Umbilical cord (tissue), 2 donors: ENCODE data around the gene TMEM108. TPM values are rescaled to one million over a fixed set of nuclear protein-coding genes. Genes with fewer than 3 reads are reported as not detected.
A peak's percentile ranks its signal among the peaks of the same experiment; 100 is the strongest.

ENCODE experiments used
- DNase-seq: peaks from one replicate; pipeline ENCODE4 v3.0.0-alpha.2; 2015; ENCODE audit warnings: low spot score
- total RNA-seq: library from RNA; depleted of rRNA; stranded (reverse); fragments of >200 nt; gene quantifications from one replicate; pipeline ENCODE4 v1.2.3, GENCODE V29; 2014; ENCODE audit warnings: low replicate concordance; ENCODE audit not compliant: insufficient read depth

TMEM108 gene
- total RNA-seq, 1 donor from 2014 or later: 6.0 TPM

GRCh38 chr3:133054586-133054985 lies 16.4 kb downstream of the TMEM108 start:
- no peak for DNase-seq

GRCh38 chr3:133055339-133055738 lies 17.1 kb downstream of the TMEM108 start:
- DNase-seq: no peak

- DNase-seq: no peak
Measured at GRCh38 chr3:133058243-133058642, 20.1 kb downstream of the TMEM108 start.

- DNase-seq: no peak
Measured at GRCh38 chr3:133058831-133059230, 20.6 kb downstream of the TMEM108 start.

- DNase-seq: no peak
Measured at GRCh38 chr3:133065193-133065961, 27.2 kb downstream of the TMEM108 start.

DNA sequence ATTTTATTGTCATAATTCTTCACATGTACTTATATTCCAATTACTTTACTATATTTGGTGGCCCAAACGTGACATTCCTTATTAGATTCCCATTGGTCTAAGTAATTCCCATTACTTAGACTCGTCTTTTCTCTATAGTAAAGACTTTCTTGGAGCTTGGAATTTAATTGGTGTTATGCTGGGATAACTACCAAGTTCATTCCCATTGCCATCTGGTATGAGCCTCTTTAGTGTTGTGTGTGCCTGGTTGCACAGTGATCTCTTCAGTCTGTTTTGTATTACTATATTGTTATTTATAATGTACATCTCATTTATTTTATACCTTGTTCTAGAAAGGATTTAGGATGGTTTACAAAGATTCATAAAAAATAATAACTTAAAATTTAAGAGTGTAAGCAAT lies 27.8 kb downstream of the TMEM108 start:
- no peak for DNase-seq

GRCh38 chr3:133069556-133070286 lies 31.5 kb downstream of the TMEM108 start:
- no peak for DNase-seq

- DNase-seq: no peak
Measured at GRCh38 chr3:133074977-133075376, 36.8 kb downstream of the TMEM108 start.

- no peak for DNase-seq
Measured at GRCh38 chr3:133077688-133078087, 39.5 kb downstream of the TMEM108 start.

DNA sequence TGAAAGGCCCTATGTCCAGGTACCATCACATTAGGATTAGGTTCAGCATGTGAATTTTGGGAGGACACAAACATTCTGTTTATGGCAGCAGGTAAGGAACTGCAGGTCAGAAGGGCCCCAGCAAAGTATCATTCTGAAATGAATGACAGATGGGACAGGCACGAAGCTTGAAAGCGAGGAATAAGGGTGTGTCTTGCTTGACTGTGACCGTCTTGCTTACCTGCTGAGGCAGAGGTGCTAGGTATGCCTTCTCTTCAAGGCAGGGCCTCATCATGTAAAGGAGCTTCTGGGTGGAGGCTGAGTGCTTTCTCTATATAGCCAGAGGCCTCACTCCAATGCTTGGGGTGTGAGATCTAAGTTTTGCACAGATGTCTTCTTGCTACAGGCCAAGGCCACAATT lies 41.4 kb downstream of the TMEM108 start:
- DNase-seq: no peak

DNA sequence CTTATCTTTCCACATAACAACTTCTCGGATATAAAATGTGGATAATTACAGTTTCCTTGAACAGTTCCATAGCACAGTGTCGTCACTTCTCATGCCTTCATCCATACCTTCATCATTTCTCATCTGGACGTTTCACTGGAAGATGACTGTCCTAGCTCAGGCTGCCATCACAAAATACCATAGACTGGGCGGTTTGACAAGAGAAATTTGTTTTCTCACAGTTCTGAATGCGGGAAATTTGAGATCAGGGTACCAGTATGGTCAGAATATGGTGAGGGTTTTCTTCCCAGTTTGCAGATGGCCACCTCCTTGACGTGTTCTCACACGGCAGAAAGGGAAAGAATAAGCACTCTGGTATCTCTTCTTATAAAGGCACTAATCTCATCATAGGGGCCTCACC lies 42.8 kb downstream of the TMEM108 start:
- DNase-seq: no peak

- DNase-seq: no peak
Measured at GRCh38 chr3:133083395-133083794, 45.2 kb downstream of the TMEM108 start.

GRCh38 chr3:133089906-133090485 lies 51.8 kb downstream of the TMEM108 start:
- DNase-seq: no peak

DNA sequence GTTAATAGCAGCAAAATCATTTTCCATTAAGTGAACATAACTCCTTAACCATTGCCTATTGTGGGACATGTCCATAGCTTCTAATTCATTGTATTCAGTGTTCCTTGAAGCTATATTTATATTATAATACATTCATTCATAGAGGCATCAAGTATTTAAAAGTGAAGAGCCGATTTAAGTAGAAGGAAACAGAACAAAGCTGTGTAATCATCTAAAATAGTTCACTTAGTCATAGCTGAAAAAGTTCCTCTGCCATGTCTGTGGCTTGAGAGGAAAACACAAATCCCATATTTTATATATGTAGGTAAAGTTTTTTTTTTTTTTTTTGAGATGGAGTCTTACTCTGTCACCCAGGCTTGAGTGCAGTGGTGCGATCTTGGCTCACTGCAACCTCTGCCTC lies 54.5 kb downstream of the TMEM108 start:
- no peak for DNase-seq

GRCh38 chr3:133093366-133093765 lies 55.2 kb downstream of the TMEM108 start:
- DNase-seq: no peak

- no peak for DNase-seq
Measured at GRCh38 chr3:133096900-133097613, 58.9 kb downstream of the TMEM108 start.

GRCh38 chr3:133103706-133104105 lies 65.5 kb downstream of the TMEM108 start:
- DNase-seq: no peak

DNA sequence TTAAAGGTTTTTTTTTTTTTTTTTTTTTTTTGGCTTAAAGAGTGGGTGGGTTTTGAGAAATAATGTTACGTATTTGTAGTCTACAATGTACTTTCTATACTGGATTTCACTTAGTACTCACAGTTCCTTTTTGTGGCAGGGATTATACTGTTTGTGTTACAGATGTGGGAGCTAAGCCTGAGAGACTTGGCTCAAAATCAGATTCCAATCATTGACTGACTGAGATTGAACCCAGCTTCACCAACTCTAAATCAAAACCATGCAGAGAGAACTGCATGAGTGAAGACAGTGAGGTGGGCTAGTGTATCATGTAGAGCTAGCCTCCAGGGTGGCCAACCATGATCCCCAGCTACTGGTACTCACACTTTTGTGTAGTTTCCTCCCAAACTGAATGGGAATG lies 68.0 kb downstream of the TMEM108 start:
- DNase-seq: no peak

- peak; percentile 36 for DNase-seq
Measured at GRCh38 chr3:133112666-133113065, 74.5 kb downstream of the TMEM108 start.

DNA sequence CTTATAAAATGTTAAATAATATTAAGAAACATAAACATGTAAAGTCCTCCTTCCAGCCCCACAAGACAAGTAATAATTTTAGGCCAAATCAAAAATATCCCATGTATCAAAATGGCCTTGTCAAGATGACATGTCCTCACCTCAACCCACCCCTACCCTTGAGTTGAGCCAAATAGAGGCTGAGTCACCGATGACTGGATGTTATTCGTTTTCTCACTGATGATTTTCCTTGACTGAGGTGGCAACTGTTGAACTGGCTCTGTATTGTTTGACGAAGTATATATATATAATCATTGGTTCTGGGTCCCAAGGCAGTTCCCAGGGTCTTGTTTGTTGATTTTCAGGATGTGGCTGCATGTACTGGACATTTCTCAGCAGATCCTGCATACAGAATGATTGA lies 75.3 kb downstream of the TMEM108 start:
- DNase-seq: no peak

DNA sequence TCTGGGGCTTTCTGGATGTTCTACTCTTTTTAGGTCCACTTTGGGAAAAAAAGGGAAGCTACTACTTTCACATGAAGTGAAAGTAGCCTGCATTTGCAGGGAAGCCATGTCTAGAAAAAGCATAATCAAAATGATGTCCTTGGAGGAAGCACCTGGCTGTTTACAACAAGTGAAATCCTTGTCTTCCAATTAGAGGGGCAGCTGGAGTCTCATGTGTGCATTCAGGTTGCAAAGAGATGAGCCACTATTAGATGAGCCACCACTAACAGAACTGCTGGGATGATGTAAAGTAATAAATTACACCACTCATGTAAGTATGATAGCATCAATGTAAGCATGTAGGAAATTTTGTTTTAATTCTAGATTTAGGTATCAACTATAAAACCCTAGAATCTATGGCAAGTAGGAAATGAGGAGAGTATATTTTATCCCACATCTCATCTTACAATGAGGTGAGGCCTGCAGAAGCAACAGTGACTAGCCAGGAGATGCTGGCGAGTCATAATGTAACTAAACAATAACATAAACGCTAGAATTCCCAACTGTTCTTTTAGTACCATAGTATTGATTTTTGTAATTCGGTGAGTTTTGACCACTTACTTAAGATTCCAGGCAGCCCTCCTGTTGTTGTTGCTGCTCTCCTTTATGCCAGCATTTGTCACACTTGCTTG lies 75.9 kb downstream of the TMEM108 start:
- DNase-seq: no peak

- DNase-seq: no peak
Measured at GRCh38 chr3:133115176-133115575, 77.0 kb downstream of the TMEM108 start.
